ENCODE results near the gene CDC14A. TPM values are rescaled to one million over a fixed set of nuclear protein-coding genes. Genes with fewer than 3 reads are reported as not detected.

Gene CDC14A
- total and polyA plus RNA-seq, 12 donors = 1.4 to 4.0 (median 3.1) TPM

DNA sequence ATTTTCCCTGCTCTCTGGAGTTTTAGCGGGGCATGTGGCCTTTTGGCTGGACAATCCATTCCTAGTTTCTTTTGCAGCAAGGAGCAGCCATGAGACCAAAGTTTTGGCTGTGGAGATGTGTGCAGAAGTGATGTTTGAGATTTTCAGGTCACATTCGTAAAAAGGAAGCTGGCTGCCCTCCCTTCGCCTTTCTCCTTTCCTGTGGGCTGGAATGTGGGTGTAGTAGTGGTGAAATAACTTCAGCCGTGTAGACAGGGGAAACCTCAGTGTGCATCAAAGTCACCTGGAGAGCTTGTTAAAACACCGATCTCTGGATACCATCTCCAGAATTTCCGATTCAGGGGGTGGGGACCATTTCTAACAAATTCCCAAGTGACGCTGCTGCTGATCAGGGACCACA lies 180.3 kb downstream of the CDC14A start:
- no peak for DNase-seq
- 57 to 70% methylated on average over 7 of the region's 7 CpGs for WGBS, 2 donors
- Histone ChIP-seq H3K36me3 (no peaks in the 10 kb centered on the region), H3K9me3 (no peaks in the 10 kb centered on the region), H3K4me1 (peaks cover 0 to 60% (median 17%) of the 10 kb centered on the region in 9 donors), H3K27me3 (peaks cover 0 to 26% (median 9%) of the 10 kb centered on the region in 7 donors), H3K4me3 (no peak overlapping the region), H3K27ac (peak overlapping the region in 1 of 10 donors; percentile 7)
- intact Hi-C loops (cut with DNase I) = loop anchor here in 1 of 10 donors (10.0 kb wide), 1 partner anchor 68 kb away; no protein-coding TSS in a partner anchor
- TF ChIP-seq, protein P1, sequence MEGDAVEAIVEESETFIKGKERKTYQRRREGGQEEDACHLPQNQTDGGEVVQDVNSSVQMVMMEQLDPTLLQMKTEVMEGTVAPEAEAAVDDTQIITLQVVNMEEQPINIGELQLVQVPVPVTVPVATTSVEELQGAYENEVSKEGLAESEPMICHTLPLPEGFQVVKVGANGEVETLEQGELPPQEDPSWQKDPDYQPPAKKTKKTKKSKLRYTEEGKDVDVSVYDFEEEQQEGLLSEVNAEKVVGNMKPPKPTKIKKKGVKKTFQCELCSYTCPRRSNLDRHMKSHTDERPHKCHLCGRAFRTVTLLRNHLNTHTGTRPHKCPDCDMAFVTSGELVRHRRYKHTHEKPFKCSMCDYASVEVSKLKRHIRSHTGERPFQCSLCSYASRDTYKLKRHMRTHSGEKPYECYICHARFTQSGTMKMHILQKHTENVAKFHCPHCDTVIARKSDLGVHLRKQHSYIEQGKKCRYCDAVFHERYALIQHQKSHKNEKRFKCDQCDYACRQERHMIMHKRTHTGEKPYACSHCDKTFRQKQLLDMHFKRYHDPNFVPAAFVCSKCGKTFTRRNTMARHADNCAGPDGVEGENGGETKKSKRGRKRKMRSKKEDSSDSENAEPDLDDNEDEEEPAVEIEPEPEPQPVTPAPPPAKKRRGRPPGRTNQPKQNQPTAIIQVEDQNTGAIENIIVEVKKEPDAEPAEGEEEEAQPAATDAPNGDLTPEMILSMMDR (IDR thresholded peaks at IDR 0.05) = no peak
- peak in 2 of 8 donors; percentile 28 to 36 for ATAC-seq

DNA sequence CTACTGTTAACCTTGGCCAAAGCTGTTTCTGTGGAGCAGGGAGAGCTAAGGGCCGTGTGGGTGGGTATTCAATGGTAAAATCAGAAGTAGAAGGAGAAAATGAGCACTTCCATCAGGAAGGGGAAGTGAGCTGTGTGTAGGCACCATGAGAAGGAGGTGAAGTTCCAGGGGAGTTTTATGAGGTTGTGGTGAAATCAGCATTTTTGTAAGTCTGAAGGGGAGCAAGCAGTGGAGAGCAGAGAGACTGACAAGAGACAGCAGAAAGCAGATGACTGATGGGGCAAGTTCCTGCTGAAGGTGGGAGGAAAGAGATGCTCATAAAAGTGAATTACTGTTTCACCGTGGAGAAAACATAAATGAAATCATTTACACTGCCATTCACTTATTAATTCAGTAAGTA lies 183.0 kb downstream of the CDC14A start:
- peaks cover 7 to 60% (median 27%) of the 10 kb centered on the region in 9 donors for H3K4me1 ChIP-seq
- ATAC-seq (no peak), DNase-seq (no peak)
- WGBS, 2 donors = 64 to 72% methylated on average over 2 of the region's 2 CpGs
- H3K9me3 ChIP-seq = no peaks in the 10 kb centered on the region
- no peaks in the 10 kb centered on the region for H3K36me3 ChIP-seq
- H3K4me3 ChIP-seq = no peak overlapping the region
- no peak overlapping the region for H3K27ac ChIP-seq
- TF ChIP-seq, protein P1 (IDR thresholded peaks at IDR 0.05) = no peak
- intact Hi-C loops (cut with DNase I) = loop anchor here in 1 of 10 donors (10.0 kb wide), 1 partner anchor 70 kb away; no protein-coding TSS in a partner anchor
- H3K27me3 ChIP-seq = peaks cover 4 to 48% (median 34%) of the 10 kb centered on the region in 7 donors

DNA sequence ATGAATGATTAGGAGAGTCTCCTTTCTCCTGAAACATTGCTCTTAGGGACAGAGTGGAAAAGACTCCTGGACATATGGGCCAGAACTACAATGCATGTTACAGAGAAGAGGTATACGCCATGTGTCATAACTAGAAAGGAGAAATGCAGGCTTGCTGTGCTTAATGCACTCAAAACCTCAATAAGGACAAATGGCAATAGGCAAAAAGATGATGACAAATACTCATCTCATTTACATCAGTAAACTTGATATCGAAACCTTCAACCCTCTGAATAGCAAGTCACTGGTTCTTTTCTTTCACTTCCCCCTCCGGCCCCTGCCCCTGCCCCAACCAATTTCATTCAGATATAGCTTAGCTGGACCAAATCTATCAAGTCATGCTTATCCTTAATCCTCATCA lies 183.7 kb downstream of the CDC14A start:
- H3K4me3 ChIP-seq = no peak overlapping the region
- H3K27ac ChIP-seq = no peak overlapping the region
- H3K4me1 ChIP-seq = peaks cover 7 to 53% (median 19%) of the 10 kb centered on the region in 9 donors
- H3K9me3 ChIP-seq = no peaks in the 10 kb centered on the region
- intact Hi-C loops (cut with DNase I) = loop anchor here in 2 of 10 donors (2.0 to 10.0 kb wide), 2 partner anchors 71 to 73 kb away; no protein-coding TSS in a partner anchor
- no peak for DNase-seq
- H3K27me3 ChIP-seq = peaks cover 6 to 55% (median 41%) of the 10 kb centered on the region in 7 donors
- TF ChIP-seq, protein P1 (IDR thresholded peaks at IDR 0.05) = no peak
- no peak for ATAC-seq
- no peaks in the 10 kb centered on the region for H3K36me3 ChIP-seq
- WGBS, 2 donors = 91 to 92% methylated on average over 3 of the region's 3 CpGs

DNA sequence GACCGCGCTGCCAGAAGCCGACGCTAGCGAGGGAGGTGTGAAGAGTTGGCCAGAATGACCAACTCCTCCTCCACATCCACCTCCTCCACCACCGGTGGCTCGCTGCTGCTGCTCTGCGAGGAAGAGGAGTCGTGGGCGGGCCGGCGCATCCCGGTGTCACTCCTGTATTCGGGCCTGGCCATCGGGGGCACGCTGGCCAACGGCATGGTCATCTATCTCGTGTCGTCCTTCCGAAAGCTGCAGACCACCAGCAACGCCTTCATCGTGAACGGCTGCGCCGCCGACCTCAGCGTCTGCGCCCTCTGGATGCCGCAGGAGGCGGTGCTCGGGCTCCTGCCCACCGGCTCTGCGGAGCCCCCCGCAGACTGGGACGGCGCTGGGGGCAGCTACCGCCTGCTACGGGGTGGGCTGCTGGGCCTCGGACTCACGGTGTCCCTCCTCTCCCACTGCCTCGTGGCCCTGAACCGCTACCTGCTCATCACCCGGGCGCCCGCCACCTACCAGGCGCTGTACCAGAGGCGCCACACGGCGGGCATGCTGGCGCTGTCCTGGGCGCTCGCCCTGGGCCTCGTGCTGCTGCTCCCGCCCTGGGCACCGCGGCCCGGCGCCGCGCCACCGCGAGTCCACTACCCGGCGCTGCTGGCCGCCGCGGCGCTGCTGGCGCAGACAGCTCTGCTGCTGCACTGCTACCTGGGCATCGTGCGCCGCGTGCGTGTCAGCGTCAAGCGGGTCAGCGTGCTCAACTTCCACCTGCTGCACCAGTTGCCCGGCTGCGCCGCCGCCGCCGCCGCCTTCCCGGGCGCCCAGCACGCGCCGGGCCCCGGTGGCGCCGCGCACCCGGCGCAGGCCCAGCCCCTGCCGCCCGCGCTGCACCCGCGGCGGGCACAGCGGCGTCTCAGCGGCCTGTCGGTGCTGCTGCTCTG lies 186.9 kb downstream of the CDC14A start:
- peaks cover 6 to 64% (median 55%) of the 10 kb centered on the region in 7 donors for H3K27me3 ChIP-seq
- WGBS, 2 donors = 0 to 1% methylated on average over 90 to 105 of the region's 105 CpGs
- peak in 1 of 2 donors; percentile 34 for DNase-seq
- intact Hi-C loops (cut with DNase I) = loop anchor here in 1 of 10 donors (10.0 kb wide), 1 partner anchor 74 kb away; no protein-coding TSS in a partner anchor
- no peak overlapping the region for H3K27ac ChIP-seq
- H3K4me1 ChIP-seq = peaks cover 5 to 34% (median 8%) of the 10 kb centered on the region in 9 donors
- TF ChIP-seq, protein P1 (IDR thresholded peaks at IDR 0.05) = peak in 4 of 9 donors; percentile 10 to 34 (median 15)
- peak overlapping the region; percentile 30 to 61 (median 51) for H3K4me3 ChIP-seq
- ATAC-seq = peak; percentile 42 to 66 (median 50)
- no peaks in the 10 kb centered on the region for H3K9me3 ChIP-seq
- H3K36me3 ChIP-seq = no peaks in the 10 kb centered on the region

All from heart right ventricle (tissue), 16 donors.